SU-DHL-6 (cell line): ENCODE measurements around the gene PFN4.

ENCODE experiments used
- H2AFZ ChIP-seq: fragments of 200-600 bp; sonication (generic); 2 replicates; pipeline ENCODE4 v1.6.1; 2014; ENCODE audit warnings: low read depth, mild to moderate bottlenecking, moderate library complexity, mixed read lengths, antibody characterized with exemption, low read length; ENCODE audit not compliant: severe bottlenecking
- H3F3A ChIP-seq: fragments of 200-600 bp; shearing (Covaris generic); 2 replicates; pipeline ENCODE4 v1.6.0; 2016; ENCODE audit warnings: antibody characterized with exemption, mild to moderate bottlenecking; ENCODE audit not compliant: insufficient read depth
- H3K27ac ChIP-seq: fragments of 200-600 bp; sonication (generic); 2 replicates; pipeline ENCODE4 v1.5.1; 2016; ENCODE audit warnings: low read depth, mild to moderate bottlenecking, low read length, moderate library complexity, mixed read lengths
- H3K27me3 ChIP-seq: fragments of 200-600 bp; sonication (generic), shearing (Covaris generic); 2 replicates; pipeline ENCODE4 v1.6.0; 2014; ENCODE audit warnings: mild to moderate bottlenecking, low read length
- H3K36me3 ChIP-seq: fragments of 200-600 bp; sonication (generic); 2 replicates; pipeline ENCODE4 v1.6.1; 2014; ENCODE audit warnings: mild to moderate bottlenecking, low read length, mixed read lengths
- H3K4me2 ChIP-seq: fragments of 300-600, 200-600 bp; shearing (Covaris generic), sonication (generic); 2 replicates; pipeline ENCODE4 v1.6.0; 2014; ENCODE audit warnings: low read length, low read depth, mild to moderate bottlenecking; ENCODE audit not compliant: poor library complexity, severe bottlenecking
- H3K4me3 ChIP-seq: fragments of 200-600 bp; sonication (generic); 2 replicates; pipeline ENCODE4 v1.5.1; 2014; ENCODE audit warnings: antibody characterized with exemption, low read length, mild to moderate bottlenecking, mixed read lengths; ENCODE audit not compliant: insufficient read depth, poor library complexity, severe bottlenecking
- H3K79me2 ChIP-seq: fragments of 200-600 bp; sonication (generic); 2 replicates; pipeline ENCODE4 v1.6.1; 2014; ENCODE audit warnings: mild to moderate bottlenecking, low read length, moderate library complexity; ENCODE audit not compliant: insufficient read depth
- H3K9ac ChIP-seq: fragments of 200-600 bp; sonication (generic); 2 replicates; pipeline ENCODE4 v1.7.0; 2014; ENCODE audit warnings: mild to moderate bottlenecking, low read length
- H3K9me2 ChIP-seq: fragments of 200-600 bp; sonication (generic); replicated peaks from 2 replicates; pipeline ENCODE4 v1.6.1; 2014; ENCODE audit warnings: low read length; ENCODE audit not compliant: insufficient read depth
- H3K9me3 ChIP-seq: fragments of 200-600 bp; sonication (generic); 2 replicates; pipeline ENCODE4 v1.6.1; 2014; ENCODE audit warnings: low read length, mixed read lengths; ENCODE audit not compliant: insufficient read depth
- H4K20me1 ChIP-seq: fragments of 200-600 bp; sonication (generic); 2 replicates; pipeline ENCODE4 v1.6.1; 2014; ENCODE audit warnings: low read depth, mild to moderate bottlenecking, antibody characterized with exemption, low read length, moderate library complexity, mixed read lengths
- CTCF ChIP-seq: fragments of 200-600 bp; sonication (generic); IDR thresholded peaks from one replicate; pipeline ENCODE4 v1.5.1; 2017; ENCODE audit warnings: antibody characterized with exemption, mild to moderate bottlenecking, low read length, moderate library complexity; ENCODE audit not compliant: insufficient read depth, poor library complexity, severe bottlenecking
- EZH2phosphoT487 ChIP-seq: fragments of 200-600 bp; sonication (generic), shearing (Covaris generic); conservative IDR thresholded peaks from 2 replicates; pipeline ENCODE4 v1.6.1; 2018; ENCODE audit warnings: mild to moderate bottlenecking, antibody characterized with exemption, low read length, moderate library complexity, mixed read lengths

PFN4 gene

GRCh38 chr2:24125956-24126355 is 2.8 kb upstream of the PFN4 start:
- Histone ChIP-seq H3K4me2 (no peak overlapping the region), H3K4me3 (no peak overlapping the region), H4K20me1 (no peaks in the 10 kb centered on the region), H3K9me3 (no peaks in the 10 kb centered on the region), H2AFZ (no peak overlapping the region), H3F3A (peaks cover 16% of the 10 kb centered on the region), H3K9ac (no peak overlapping the region), H3K79me2 (peaks cover 9% of the 10 kb centered on the region), H3K9me2 (no peaks in the 10 kb centered on the region), H3K27ac (no peak overlapping the region), H3K36me3 (no peaks in the 10 kb centered on the region), H3K27me3 (no peaks in the 10 kb centered on the region)
- TF ChIP-seq EZH2phosphoT487, result no peak
- TF ChIP-seq CTCF, result no peak

GRCh38 chr2:24123922-24124580 is 917 bp upstream of the PFN4 start:
- Histone ChIP-seq H3F3A (peaks cover 16% of the 10 kb centered on the region), H4K20me1 (no peaks in the 10 kb centered on the region), H3K9me2 (no peaks in the 10 kb centered on the region), H3K27ac (peak overlapping the region; percentile 56), H3K36me3 (no peaks in the 10 kb centered on the region), H2AFZ (peak overlapping the region; percentile 60), H3K79me2 (peaks cover 9% of the 10 kb centered on the region), H3K4me2 (peak overlapping the region; percentile 82), H3K27me3 (no peaks in the 10 kb centered on the region), H3K9ac (peak overlapping the region; percentile 81), H3K4me3 (peak overlapping the region; percentile 71), H3K9me3 (no peaks in the 10 kb centered on the region)
- TF ChIP-seq CTCF (no peak), EZH2phosphoT487 (no peak)

- Histone ChIP-seq H3K4me2 (peak overlapping the region; percentile 82), H3K9ac (peak overlapping the region; percentile 81), H3K9me2 (no peaks in the 10 kb centered on the region), H2AFZ (peak overlapping the region; percentile 82), H3K79me2 (peaks cover 9% of the 10 kb centered on the region), H3K27ac (peak overlapping the region; percentile 56), H3F3A (peaks cover 16% of the 10 kb centered on the region), H3K9me3 (no peaks in the 10 kb centered on the region), H3K4me3 (peak overlapping the region; percentile 71), H3K27me3 (no peaks in the 10 kb centered on the region), H3K36me3 (no peaks in the 10 kb centered on the region), H4K20me1 (no peaks in the 10 kb centered on the region)
- TF ChIP-seq EZH2phosphoT487 (no peak), CTCF (no peak)
Measured at GRCh38 chr2:24122366-24123194, 554 bp downstream of the PFN4 start.
